Left lung (tissue), 10 donors: Measurements from ENCODE around the gene GALNT16. TPM values are rescaled to one million over a fixed set of nuclear protein-coding genes. Genes with fewer than 3 reads are reported as not detected.

Experiments
- ATAC-seq: fragments of 200-7000 bp; cut with Tn5 transposase; one replicate; pipeline ENCODE4 v1.9.1; 2020; ENCODE audit warnings: moderate library complexity
- DNase-seq, 4 donors: peaks; one replicate each; pipeline ENCODE4 v3.0.0-alpha.2; 2013 to 2020
- H3K27ac ChIP-seq, 2 donors: fragments of 200-600 bp; sonication (generic) in 1 of 2; one replicate each; pipeline versions ENCODE4 v1.5.0 to v1.8.0; 2020 to 2021
- H3K27me3 ChIP-seq, 2 donors: fragments of 200-600 bp; sonication (generic) in 1 of 2; one replicate each; pipeline versions ENCODE4 v1.5.0 to v1.8.0; 2020 to 2021
- H3K36me3 ChIP-seq, 2 donors: fragments of 200-600 bp; sonication (generic) in 1 of 2; one replicate each; pipeline versions ENCODE4 v1.5.0 to v1.8.0; 2020 to 2021
- H3K4me1 ChIP-seq, 2 donors: fragments of 200-600 bp; one replicate each; pipeline ENCODE4 v1.8.0; 2021
- H3K4me3 ChIP-seq, 2 donors: fragments of 200-600 bp; sonication (generic) in 1 of 2; one replicate each; pipeline versions ENCODE4 v1.5.0 to v1.8.0; 2020 to 2021; ENCODE audit warnings: mild to moderate bottlenecking in 1 of 2
- H3K9me3 ChIP-seq, 2 donors: fragments of 200-600 bp; sonication (generic) in 1 of 2; one replicate each; pipeline versions ENCODE4 v1.5.0 to v1.8.0; 2020 to 2021
- intact Hi-C, 2 donors: fragments of 100-400 bp; cut with DNase I; formaldehyde crosslinking; loops; one replicate each; pipeline versions ENCODE4 v1.11.2 to v1.14.2; 2022
- polyA plus RNA-seq, 6 donors: library from polyadenylated mRNA; unstranded; fragments of 120-200 nt; gene quantifications; one replicate each; pipeline ENCODE4 v1.2.1, GENCODE V29; 2013; ENCODE audit not compliant: insufficient read length in 6 of 6
- total RNA-seq, 2 donors: library from RNA; stranded (reverse); fragmentation: NEBNext Ultra II Directional; extraction: Animal tissue kit (Norgen Biotek cat#: 25700); gene quantifications; one replicate each; pipeline ENCODE4 v1.2.1, GENCODE V29; 2021
- TF ChIP-seq, protein P1 (sequence below), 2 donors: fragments of 200-600 bp; sonication (generic) in 1 of 2; IDR thresholded peaks; one replicate each; pipeline versions ENCODE4 v1.5.0 to v1.8.0; 2021; ENCODE audit warnings: antibody characterized with exemption in 2 of 2
- donor health status: DM: no; HTN: yes; CAD: no.
- donor health status: DM: no; HTN: no; CAD: no.

The GALNT16 gene
- total and polyA plus RNA-seq, 8 donors, result 2.4 to 5.0 (median 3.7) TPM

DNA sequence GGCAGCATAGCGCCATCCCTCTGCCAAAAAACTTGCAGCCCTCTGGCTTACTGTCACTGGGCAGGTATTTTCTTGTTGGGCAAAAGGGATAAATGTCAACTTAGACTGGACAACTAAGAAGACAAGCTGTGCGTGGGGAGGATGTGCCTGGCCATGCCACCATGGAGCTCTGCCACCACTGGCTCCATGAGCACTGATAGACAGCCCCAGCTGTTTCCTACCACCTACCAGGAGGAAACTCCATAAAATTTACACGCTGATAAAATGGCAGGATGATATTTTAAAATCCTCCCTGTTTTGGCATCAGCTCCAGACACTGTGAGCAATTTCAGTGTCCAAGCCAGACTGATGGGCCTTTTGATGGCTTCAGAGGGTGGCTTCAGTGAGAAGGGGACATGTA, 7.1 kb upstream of the GALNT16 start:
- Histone ChIP-seq H3K36me3 (no peaks in the 10 kb centered on the region), H3K4me1 (no peaks in the 10 kb centered on the region), H3K9me3 (no peaks in the 10 kb centered on the region), H3K4me3 (no peak overlapping the region), H3K27me3 (peaks cover 0 to 22% of the 10 kb centered on the region in 2 donors), H3K27ac (no peak overlapping the region)
- intact Hi-C loops, result no loop called here
- TF ChIP-seq, protein P1, sequence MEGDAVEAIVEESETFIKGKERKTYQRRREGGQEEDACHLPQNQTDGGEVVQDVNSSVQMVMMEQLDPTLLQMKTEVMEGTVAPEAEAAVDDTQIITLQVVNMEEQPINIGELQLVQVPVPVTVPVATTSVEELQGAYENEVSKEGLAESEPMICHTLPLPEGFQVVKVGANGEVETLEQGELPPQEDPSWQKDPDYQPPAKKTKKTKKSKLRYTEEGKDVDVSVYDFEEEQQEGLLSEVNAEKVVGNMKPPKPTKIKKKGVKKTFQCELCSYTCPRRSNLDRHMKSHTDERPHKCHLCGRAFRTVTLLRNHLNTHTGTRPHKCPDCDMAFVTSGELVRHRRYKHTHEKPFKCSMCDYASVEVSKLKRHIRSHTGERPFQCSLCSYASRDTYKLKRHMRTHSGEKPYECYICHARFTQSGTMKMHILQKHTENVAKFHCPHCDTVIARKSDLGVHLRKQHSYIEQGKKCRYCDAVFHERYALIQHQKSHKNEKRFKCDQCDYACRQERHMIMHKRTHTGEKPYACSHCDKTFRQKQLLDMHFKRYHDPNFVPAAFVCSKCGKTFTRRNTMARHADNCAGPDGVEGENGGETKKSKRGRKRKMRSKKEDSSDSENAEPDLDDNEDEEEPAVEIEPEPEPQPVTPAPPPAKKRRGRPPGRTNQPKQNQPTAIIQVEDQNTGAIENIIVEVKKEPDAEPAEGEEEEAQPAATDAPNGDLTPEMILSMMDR (IDR thresholded peaks at IDR 0.05), result no peak
- ATAC-seq (no peak), DNase-seq (no peak)

DNA sequence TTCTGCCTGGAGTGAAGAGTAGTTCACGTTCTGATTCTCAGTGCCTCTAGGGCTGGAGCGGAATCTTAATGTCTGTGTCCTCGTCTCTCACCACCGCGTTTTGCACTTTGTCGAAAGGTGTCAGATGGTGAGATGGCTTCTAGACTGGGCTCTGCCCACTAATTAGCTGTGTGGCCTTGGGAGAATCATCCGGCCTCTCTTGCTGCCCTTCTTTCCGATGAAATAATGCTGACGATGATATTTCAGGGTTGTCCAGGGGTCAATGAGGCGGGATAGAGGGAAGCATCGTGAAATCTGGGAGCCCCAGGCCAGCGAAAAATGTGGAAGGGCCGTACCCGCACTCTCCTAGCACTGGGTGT, 811 bp upstream of the GALNT16 start:
- Histone ChIP-seq H3K27ac (no peak overlapping the region), H3K4me3 (peak overlapping the region; percentile 45 to 47), H3K4me1 (peaks cover 3 to 23% of the 10 kb centered on the region in 2 donors), H3K9me3 (no peaks in the 10 kb centered on the region), H3K36me3 (no peaks in the 10 kb centered on the region), H3K27me3 (peaks cover 33 to 85% of the 10 kb centered on the region in 2 donors)
- DNase-seq (no peak), ATAC-seq (no peak)
- intact Hi-C loops, result no loop called here
- TF ChIP-seq, protein P1 (IDR thresholded peaks at IDR 0.05), result no peak

DNA sequence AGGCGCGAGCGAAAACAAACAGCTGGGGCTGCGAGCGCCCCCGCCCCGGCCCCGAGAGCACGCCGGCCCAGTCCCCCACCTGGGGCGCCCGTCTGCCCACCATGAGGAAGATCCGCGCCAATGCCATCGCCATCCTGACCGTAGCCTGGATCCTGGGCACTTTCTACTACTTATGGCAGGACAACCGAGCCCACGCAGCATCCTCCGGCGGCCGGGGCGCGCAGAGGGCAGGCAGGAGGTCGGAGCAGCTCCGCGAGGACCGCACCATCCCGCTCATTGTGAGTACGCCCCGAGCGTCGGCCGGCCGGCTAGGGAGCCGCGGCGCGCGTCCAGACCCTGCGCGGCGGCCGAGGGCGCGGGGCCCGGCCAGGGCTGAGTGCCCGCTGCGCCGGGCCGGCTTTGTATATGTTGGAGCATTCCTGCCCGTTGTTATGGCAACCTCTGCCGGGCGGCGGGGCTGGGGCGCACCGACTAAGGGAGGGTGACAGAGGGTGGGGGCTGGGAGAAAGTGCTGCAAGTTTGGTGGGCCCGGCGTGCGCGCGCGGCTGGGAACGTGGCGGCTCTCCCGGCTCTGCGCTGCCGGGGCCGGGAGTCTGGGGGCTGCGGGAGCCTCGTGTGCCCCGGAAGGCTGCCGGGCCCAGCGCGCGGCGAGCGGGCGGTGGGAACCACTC, 367 bp downstream of the GALNT16 start:
- TF ChIP-seq, protein P1 (IDR thresholded peaks at IDR 0.05), result no peak
- peak overlapping the region; percentile 45 to 47 for H3K4me3 ChIP-seq
- no peaks in the 10 kb centered on the region for H3K9me3 ChIP-seq
- no peak overlapping the region for H3K27ac ChIP-seq
- H3K36me3 ChIP-seq, result no peaks in the 10 kb centered on the region
- H3K27me3 ChIP-seq, result peaks cover 33 to 96% of the 10 kb centered on the region in 2 donors
- intact Hi-C loops, result no loop called here
- H3K4me1 ChIP-seq, result peaks cover 3 to 23% of the 10 kb centered on the region in 2 donors
- DNase-seq (peak in 1 of 4 donors; percentile 47), ATAC-seq (peak; percentile 38)

DNA sequence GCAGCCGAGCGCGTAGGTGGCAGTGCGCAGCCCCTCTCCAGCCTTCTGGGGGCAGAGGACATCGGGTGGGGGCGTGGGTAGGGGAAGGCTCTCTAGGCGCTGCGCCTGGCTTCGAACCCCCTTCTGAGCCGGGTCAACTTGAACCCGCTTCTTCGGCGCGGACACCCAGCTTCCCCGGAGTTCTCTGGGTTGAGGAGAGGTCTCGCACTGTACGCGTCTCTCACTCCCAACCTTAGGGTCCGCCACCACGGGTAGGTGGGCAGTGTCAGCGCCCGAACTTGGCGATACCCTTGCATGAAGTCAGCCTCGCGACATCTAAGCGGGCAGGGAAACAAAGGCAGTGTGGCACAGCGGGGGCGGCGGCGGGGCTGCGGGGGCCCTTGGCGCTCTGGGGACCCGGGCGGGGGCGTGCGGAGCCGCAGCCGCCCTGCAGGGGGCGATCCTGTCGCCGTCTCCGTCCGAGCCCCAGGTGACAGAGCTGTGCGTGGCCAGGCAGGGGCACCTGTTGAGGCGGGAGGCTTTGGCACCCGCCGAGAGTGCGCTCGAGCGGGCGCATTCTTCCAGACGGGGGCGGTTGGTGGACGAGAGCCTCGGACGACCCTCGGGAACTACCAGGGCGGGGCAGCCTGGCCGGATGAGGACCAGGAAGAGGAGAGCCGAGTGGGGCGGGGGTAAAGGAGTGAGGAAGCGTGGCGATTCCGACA, 1.1 kb downstream of the GALNT16 start:
- intact Hi-C loops, result no loop called here
- H3K4me1 ChIP-seq, result peaks cover 3 to 23% of the 10 kb centered on the region in 2 donors
- TF ChIP-seq, protein P1 (IDR thresholded peaks at IDR 0.05), result peak; percentile 60 to 61
- H3K36me3 ChIP-seq, result no peaks in the 10 kb centered on the region
- peak overlapping the region; percentile 45 to 47 for H3K4me3 ChIP-seq
- peak in 1 of 4 donors; percentile 26 for DNase-seq
- peaks cover 33 to 93% of the 10 kb centered on the region in 2 donors for H3K27me3 ChIP-seq
- peak; percentile 77 for ATAC-seq
- H3K27ac ChIP-seq, result no peak overlapping the region
- no peaks in the 10 kb centered on the region for H3K9me3 ChIP-seq

DNA sequence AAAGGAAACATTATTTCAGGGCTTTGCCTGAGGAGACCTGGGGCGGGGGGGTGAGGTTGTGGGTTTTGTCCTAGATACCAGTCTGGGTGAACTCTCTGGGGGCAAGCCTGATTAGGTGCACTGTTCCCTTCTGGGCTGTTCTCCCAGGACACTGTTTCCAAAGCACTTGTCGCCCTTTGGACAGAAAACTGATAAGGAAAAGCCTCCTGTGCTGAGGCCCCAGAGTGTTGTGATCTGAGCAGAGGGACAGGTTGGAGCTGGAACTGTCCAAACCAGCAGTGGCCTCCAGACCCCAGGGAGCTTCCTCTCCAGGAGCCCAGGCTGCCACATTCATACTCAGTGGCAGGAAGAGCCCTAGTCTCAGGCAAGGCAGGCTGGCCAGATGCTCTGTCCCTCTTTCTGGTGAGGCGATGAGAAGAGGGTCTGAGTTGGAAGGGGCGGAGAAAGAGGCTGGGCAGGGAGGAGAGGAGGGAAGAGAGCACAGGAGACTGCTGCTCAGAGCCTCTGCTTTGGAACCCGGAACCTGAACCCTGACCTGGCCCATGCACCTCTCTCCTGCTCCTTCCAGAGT, 1.9 kb downstream of the GALNT16 start:
- no peak overlapping the region for H3K4me3 ChIP-seq
- intact Hi-C loops, result no loop called here
- H3K36me3 ChIP-seq, result no peaks in the 10 kb centered on the region
- H3K4me1 ChIP-seq, result peaks cover 3 to 23% of the 10 kb centered on the region in 2 donors
- TF ChIP-seq, protein P1 (IDR thresholded peaks at IDR 0.05), result no peak
- no peak for DNase-seq
- H3K27me3 ChIP-seq, result peaks cover 33 to 89% of the 10 kb centered on the region in 2 donors
- H3K9me3 ChIP-seq, result no peaks in the 10 kb centered on the region
- H3K27ac ChIP-seq, result no peak overlapping the region
- ATAC-seq, result no peak
